ENCODE results near the gene DPPA5. TPM values are rescaled to one million over a fixed set of nuclear protein-coding genes. Genes with fewer than 3 reads are reported as not detected.
A peak's percentile ranks its signal among the peaks of the same experiment; 100 is the strongest.
"Not testable (repeated sequence)": the region's sequence is repeated elsewhere in the genome, so short reads cannot be mapped to it uniquely, and the experiment has no call there.

DPPA5 gene
- total RNA-seq, 1 experiment from 2014 or later: 1.2 TPM

DNA sequence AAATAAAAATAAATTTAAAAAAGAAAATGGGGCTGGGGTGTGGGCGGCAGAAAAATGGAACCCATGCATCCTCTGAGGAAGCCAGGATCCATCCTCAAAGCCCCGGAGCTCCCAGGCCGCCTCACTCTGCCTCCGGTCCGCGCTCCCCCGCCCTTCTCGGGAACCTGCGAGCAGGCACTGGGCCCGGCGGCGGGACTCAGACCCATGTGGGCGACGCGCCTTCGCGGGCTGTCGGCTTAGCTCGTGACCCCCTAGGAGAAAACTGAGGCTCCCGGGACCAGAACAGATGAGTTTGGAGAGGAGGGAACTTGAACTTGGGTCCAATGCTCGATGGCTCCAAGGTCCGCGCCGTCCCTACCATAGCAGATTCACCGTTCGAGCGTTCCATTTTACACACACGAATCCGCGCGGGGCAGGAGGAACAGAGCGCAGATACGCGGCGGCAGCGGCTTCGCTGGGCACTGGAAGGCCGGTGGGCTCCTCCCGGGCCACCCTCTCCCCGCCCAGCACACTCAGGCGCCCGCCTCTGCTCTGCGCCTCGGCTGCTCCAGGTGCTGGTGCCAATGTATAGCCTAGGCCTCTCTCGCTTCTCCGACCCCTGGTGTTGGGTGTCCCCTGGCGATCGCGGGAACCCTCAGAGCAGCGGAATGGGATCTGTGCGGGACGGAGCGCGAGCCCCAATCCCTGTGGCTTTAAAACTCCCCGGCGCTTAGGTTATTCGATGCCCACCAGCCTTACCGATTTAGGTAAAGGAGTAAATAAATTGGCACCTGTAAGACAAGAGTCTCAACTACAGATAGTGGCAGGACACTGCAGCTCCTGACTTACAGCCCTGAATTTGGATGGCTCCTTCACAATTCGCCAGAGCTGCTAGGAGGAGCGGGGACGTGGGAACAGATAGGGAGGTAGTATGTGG lies 39.2 kb downstream of the DPPA5 start:
- H3K4me3 Mint-ChIP-seq: no peak overlapping the region
- DNase-seq: no peak

DNA sequence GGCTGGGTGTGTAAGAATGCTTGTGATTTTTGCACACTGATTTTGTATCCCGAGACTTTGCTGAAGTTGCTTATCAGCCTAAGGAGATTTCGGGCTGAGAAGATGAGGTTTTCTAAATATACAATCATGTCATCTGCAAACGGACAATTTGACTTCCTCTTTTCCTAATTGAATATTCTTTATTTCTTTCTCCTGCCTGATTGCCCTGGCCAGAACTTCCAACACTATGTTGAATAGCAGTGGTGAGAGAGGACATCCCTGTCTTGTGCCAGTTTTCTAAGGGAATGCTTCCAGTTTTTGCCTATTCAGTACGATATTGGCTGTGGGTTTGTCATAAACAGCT lies 43.6 kb downstream of the DPPA5 start:
- WGBS (ENCODE audit: extremely low coverage, insufficient read length, low lambda C conversion rate): no CpG with 5 or more reads among the region's 4 CpGs
- H2AFZ ChIP-seq (ENCODE audit: low read length); H2BK12ac ChIP-seq (ENCODE audit: insufficient read length, low read depth, low read length); H4K8ac ChIP-seq (replicated peaks; ENCODE audit: insufficient read length, low read depth, low read length); H2BK15ac ChIP-seq (ENCODE audit: low read depth, low read length); H3K79me1 ChIP-seq (ENCODE audit: insufficient read depth, low read depth, low read length, poor library complexity, severe bottlenecking); H3K27ac Mint-ChIP-seq; H4K20me1 ChIP-seq (ENCODE audit: control insufficient read depth, insufficient read depth, insufficient read length); H3K9me3 ChIP-seq (ENCODE audit: control insufficient read depth, low read depth, low read length); H4K5ac ChIP-seq (ENCODE audit: insufficient read length, low read depth, low read length); H3K27ac ChIP-seq (ENCODE audit: insufficient read length, low read depth, low read length); H2BK5ac ChIP-seq (ENCODE audit: insufficient read length, low read length); H2AK5ac ChIP-seq (ENCODE audit: insufficient read length, low read length); H4K91ac ChIP-seq (ENCODE audit: insufficient read length, low read depth, low read length); H2BK20ac ChIP-seq (ENCODE audit: low read depth, low read length, poor library complexity, severe bottlenecking); H3K56ac ChIP-seq (ENCODE audit: insufficient read length, low read depth, low read length); H3K27me3 ChIP-seq (ENCODE audit: insufficient read depth, low read length); DNase-seq; H3K18ac ChIP-seq (ENCODE audit: insufficient read length, low read depth, low read length); H3K9ac ChIP-seq (ENCODE audit: extremely low read depth, insufficient read length, low read length); H3K79me2 ChIP-seq (ENCODE audit: insufficient read depth, low read length); H3K14ac ChIP-seq (ENCODE audit: insufficient read depth, low read length); H3K4ac ChIP-seq (ENCODE audit: low read depth, low read length); H3K4me1 ChIP-seq (ENCODE audit: insufficient read depth, low read length); H2BK120ac ChIP-seq (ENCODE audit: low read depth, low read length, poor library complexity, severe bottlenecking); H3T11ph ChIP-seq (ENCODE audit: low read length); H3K23ac ChIP-seq (ENCODE audit: insufficient read length, low read depth, low read length): not testable (repeated sequence)
- peaks cover 9 to 31% (median 26%) of the 10 kb centered on the region in 3 experiments; a peak in 6 of 7 replicates for H3K36me3 Mint-ChIP-seq (ENCODE audit: insufficient read depth in 1 of 3, low read depth in 3 of 3)
- peaks cover 10% of the 10 kb centered on the region for H3K27me3 Mint-ChIP-seq (ENCODE audit: low read depth)
- peaks cover 17% of the 10 kb centered on the region for H3K23me2 ChIP-seq (ENCODE audit: insufficient read length, low read depth, low read length, poor library complexity, severe bottlenecking)
- H3K4me2 ChIP-seq (ENCODE audit: insufficient read depth, insufficient read length, low read length): peak overlapping the region; percentile 89
- peaks cover 7 to 23% of the 10 kb centered on the region in 2 experiments for H3K9me3 Mint-ChIP-seq
- H3K4me1 Mint-ChIP-seq: peaks cover 16 to 28% of the 10 kb centered on the region in 2 experiments
- peak overlapping the region; percentile 90 to 93 for H3K4me3 Mint-ChIP-seq

More for the DNA sequence above, 39.2 kb downstream of the DPPA5 start:
- Histone ChIP-seq H3K9ac (ENCODE audit: extremely low read depth, insufficient read length, low read length) (no peak overlapping the region), H4K5ac (ENCODE audit: insufficient read length, low read depth, low read length) (no peak overlapping the region), H3K4ac (ENCODE audit: low read depth, low read length) (no peak overlapping the region), H3K4me1 (ENCODE audit: insufficient read depth, low read length) (no peaks in the 10 kb centered on the region), H4K91ac (ENCODE audit: insufficient read length, low read depth, low read length) (no peak overlapping the region), H2BK120ac (ENCODE audit: low read depth, low read length, poor library complexity, severe bottlenecking) (no peak overlapping the region), H3K56ac (ENCODE audit: insufficient read length, low read depth, low read length) (no peak overlapping the region), H3K79me2 (ENCODE audit: insufficient read depth, low read length) (no peaks in the 10 kb centered on the region), H4K20me1 (ENCODE audit: control insufficient read depth, insufficient read depth, insufficient read length) (no peaks in the 10 kb centered on the region), H2AK5ac (ENCODE audit: insufficient read length, low read length) (no peak overlapping the region), H3K14ac (ENCODE audit: insufficient read depth, low read length) (peak overlapping the region; percentile 36; the same call in 1 of the 2 replicates), H3K9me3 (ENCODE audit: control insufficient read depth, low read depth, low read length) (peaks cover 4% of the 10 kb centered on the region), H4K8ac (replicated peaks; ENCODE audit: insufficient read length, low read depth, low read length) (no peak overlapping the region), H3K4me2 (ENCODE audit: insufficient read depth, insufficient read length, low read length) (no peak overlapping the region), H3K23me2 (ENCODE audit: insufficient read length, low read depth, low read length, poor library complexity, severe bottlenecking) (peaks cover 3% of the 10 kb centered on the region), H2BK15ac (ENCODE audit: low read depth, low read length) (no peak overlapping the region), H2AFZ (ENCODE audit: low read length) (no peak overlapping the region), H2BK5ac (ENCODE audit: insufficient read length, low read length) (no peak overlapping the region), H2BK12ac (ENCODE audit: insufficient read length, low read depth, low read length) (no peak overlapping the region), H3K23ac (ENCODE audit: insufficient read length, low read depth, low read length) (no peak overlapping the region), H3K18ac (ENCODE audit: insufficient read length, low read depth, low read length) (no peak overlapping the region), H3K79me1 (ENCODE audit: insufficient read depth, low read depth, low read length, poor library complexity, severe bottlenecking) (no peaks in the 10 kb centered on the region), H3K27me3 (ENCODE audit: insufficient read depth, low read length) (no peaks in the 10 kb centered on the region), H3K27ac (ENCODE audit: insufficient read length, low read depth, low read length) (no peak overlapping the region), H3T11ph (ENCODE audit: low read length) (no peak overlapping the region), H2BK20ac (ENCODE audit: low read depth, low read length, poor library complexity, severe bottlenecking) (no peak overlapping the region)
- WGBS (ENCODE audit: extremely low coverage, insufficient read length, low lambda C conversion rate): no CpG with 5 or more reads among the region's 61 CpGs
- peaks cover 7% of the 10 kb centered on the region for H3K27me3 Mint-ChIP-seq (ENCODE audit: low read depth)
- H3K27ac Mint-ChIP-seq: no peak overlapping the region
- peaks cover 8 to 42% (median 23%) of the 10 kb centered on the region in 3 experiments for H3K36me3 Mint-ChIP-seq (ENCODE audit: insufficient read depth in 1 of 3, low read depth in 3 of 3)
- TF ChIP-seq, protein P1, sequence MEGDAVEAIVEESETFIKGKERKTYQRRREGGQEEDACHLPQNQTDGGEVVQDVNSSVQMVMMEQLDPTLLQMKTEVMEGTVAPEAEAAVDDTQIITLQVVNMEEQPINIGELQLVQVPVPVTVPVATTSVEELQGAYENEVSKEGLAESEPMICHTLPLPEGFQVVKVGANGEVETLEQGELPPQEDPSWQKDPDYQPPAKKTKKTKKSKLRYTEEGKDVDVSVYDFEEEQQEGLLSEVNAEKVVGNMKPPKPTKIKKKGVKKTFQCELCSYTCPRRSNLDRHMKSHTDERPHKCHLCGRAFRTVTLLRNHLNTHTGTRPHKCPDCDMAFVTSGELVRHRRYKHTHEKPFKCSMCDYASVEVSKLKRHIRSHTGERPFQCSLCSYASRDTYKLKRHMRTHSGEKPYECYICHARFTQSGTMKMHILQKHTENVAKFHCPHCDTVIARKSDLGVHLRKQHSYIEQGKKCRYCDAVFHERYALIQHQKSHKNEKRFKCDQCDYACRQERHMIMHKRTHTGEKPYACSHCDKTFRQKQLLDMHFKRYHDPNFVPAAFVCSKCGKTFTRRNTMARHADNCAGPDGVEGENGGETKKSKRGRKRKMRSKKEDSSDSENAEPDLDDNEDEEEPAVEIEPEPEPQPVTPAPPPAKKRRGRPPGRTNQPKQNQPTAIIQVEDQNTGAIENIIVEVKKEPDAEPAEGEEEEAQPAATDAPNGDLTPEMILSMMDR (conservative IDR thresholded peaks at IDR 0.05): no peak
- H3K4me1 Mint-ChIP-seq: peaks cover 7 to 10% of the 10 kb centered on the region in 2 experiments
- peaks cover 34 to 50% of the 10 kb centered on the region in 2 experiments for H3K9me3 Mint-ChIP-seq
